ENCODE data around the gene EIF2D.
"Not testable (repeated sequence)": the region's sequence is repeated elsewhere in the genome, so short reads cannot be mapped to it uniquely, and the experiment has no call there.

Gene EIF2D

GRCh38 chr1:206586501-206587445 is 25.5 kb downstream of the EIF2D start:
- no peak for DNase-seq

DNA sequence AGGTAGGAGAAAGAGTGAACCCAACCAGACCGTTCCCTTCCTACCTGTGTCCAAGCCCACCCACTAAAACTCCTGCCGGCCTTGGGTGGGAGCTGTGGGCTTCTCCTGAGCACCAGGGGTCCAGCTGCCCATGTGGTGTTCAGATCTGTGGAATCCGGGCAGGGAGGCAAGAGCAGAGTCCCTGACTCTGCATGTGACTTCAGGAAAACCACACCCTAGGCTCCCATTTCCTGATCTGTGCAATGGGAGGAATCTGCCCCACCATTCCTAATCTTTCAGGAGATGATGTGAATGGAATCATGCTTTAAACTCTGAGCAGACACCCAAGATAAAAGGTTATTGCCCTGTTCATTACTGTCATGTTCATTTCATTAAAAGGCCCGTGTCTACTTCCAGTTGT is 27.6 kb downstream of the EIF2D start:
- no peak for DNase-seq

GRCh38 chr1:206583707-206584648 is 28.3 kb downstream of the EIF2D start:
- peak; percentile 75 for DNase-seq

GRCh38 chr1:206582971-206583706 is 29.1 kb downstream of the EIF2D start:
- no peak for DNase-seq

- DNase-seq = no peak
Observed at GRCh38 chr1:206582537-206582936, 29.7 kb downstream of the EIF2D start.

DNA sequence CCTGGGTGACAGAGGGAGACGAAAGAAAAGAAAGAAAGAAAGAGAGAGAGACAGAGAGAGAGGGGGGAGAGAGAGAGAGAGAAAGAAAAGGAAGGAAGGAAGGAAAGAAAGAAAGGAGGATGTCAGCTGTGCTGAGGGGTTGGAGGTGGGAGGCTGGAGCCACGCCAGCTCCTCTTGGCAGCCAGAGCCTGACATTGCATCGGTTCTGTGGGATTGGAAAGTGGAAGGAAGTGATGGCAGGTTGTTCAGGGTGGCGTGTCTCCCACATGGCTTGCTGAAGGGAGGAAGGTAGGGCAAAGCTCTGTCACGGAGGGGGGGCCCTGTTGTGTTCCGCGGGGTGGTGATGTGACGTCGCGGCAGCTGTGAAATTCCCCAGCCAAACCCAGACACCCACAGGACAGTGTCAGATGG is 30.7 kb downstream of the EIF2D start:
- DNase-seq = no peak

DNA sequence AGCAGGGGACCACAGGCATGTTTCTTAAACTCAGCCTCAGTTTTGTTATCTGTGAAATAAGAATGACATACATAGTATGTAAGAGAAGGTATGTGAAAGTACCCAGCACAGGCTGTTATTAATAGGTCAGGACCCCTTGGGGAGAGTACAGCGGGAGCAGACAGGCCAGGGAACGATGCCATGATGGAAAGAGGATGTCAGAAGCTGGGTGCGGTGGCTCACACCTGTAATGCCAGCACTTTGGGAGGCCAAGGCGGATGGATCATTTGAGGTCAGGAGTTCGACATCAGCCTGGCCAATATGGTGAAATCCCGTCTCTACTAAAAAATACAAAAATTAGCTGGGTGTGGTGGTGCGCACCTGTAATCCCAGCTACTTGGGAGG is 31.2 kb downstream of the EIF2D start:
- not testable (repeated sequence) for DNase-seq

DNA sequence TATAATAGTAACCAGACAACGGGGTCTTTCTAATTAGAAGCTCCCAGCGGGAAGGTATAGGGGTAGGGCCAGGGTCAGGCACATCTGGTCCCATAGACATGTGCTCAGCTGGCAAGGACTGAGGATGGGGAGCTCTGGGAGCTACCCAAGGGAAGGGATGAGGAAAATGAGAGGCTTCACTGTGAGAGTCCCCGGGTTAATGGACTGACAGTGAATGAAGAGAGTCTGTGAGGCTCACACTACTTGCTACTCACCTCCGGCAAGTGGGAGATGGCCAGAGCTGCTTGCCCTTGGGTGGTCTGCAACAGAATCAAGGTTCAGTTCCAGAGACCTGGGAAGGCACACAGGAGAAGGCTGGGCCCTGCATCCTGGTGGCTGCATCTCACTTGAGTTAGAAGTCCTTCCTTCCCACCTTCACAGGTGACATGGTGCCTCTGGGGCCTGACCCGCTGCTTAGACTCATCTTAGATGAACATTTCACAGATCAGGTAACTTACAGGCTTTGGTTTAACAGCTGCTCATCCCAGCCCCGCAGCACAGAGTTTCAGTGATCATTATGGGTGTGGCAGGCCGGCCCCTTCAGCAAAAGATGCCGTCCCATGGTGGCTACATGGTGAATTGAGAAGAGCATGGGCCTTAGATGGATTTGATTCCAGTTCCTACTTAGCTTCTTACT is 31.7 kb downstream of the EIF2D start:
- no peak for DNase-seq

DNA sequence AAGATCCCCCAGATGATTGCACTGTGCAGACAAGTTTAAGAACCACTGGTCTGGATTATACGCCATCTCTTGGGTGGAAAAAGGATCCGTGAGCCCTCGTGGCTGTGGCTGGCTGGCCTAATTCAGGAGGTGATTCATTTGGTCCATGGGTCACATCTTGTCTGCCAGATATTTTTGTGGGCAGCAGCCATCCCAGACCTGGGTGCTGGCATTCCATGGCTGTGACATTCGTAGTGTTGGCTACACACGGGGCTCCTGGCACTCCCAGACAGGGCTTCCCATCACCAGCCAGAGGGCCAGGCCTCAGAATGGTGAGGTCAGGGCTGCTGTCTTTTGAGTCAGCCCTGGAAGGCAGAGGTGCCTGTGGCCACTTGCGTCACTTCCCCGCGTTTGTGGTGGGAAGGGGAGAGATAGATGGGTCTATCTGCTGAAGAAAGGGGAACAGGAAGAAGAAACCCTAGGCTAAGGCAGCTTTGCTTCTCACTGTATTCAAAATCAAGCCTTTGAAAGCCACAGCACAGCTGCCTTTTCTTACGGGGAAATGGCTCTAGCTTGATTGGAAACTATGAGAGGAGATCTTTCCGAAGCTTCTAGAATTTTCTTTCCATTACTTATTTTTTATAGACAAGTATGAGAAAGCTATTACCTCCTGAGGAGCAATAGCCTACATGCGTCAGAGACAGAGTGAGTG is 32.4 kb downstream of the EIF2D start:
- DNase-seq = no peak

DNA sequence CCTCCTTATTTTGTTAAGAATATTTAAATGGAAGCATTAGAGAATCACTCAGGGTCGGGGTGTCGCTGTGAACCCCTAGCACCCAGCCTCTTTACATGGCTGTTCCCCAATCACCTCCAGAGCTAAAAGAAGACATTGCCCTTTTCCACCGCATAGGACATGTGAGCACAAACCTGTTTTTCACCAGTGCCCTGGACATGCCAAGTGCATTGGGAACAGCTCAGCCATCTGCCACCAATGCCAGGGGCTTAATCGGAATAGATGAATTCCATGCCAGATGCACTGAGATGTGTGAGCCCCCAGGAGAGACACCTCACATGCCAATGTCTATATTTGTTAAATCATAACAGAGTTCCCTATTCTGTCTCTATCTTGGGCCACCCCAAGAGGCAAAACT is 33.3 kb downstream of the EIF2D start:
- no peak for DNase-seq

DNA sequence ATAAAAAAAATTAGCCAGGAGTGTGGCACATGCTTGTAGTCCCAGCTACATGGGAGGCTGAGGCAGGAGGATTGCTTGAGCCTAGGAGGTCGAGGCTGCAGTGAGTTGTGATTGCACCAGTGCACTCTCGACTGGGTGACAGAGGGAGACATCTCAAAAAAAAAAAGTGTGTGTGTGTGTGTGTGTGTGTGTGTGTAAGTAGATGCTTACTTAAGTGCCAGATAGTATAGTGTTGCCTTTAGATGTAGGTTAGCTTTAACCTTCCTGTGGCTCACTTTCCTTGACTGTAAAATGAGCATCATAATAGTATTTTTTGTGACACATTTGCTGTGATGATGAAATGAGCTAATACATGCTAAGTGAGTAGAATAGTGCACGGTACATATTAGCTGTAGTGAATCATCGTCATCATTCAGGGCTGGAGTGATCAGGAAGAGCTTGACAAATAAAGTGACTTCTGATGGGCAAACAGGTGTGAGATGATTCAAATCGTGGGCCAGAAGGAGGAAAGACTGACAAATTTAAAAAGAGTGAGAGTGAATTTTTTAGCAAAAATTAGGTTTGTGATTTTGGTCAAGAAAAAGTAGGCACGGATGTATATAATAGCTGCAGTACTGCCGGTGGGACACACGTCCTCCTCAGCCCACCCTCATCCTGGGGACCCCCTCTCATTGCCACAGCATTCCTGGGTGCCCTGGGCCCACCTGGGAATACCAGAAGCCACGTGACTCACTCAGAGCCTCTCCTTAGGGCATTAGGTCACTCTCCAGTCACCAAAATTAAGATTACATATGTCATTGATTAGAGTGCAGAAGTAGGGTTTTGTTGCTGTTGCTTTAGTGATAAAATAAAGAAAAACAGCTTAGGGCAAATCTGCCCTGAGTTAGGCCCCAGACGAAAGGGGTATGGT is 33.9 kb downstream of the EIF2D start:
- DNase-seq = no peak

- no peak for DNase-seq
Observed at GRCh38 chr1:206577626-206578025, 34.6 kb downstream of the EIF2D start.

GRCh38 chr1:206575894-206576737 is 36.1 kb downstream of the EIF2D start:
- DNase-seq = no peak

DNA sequence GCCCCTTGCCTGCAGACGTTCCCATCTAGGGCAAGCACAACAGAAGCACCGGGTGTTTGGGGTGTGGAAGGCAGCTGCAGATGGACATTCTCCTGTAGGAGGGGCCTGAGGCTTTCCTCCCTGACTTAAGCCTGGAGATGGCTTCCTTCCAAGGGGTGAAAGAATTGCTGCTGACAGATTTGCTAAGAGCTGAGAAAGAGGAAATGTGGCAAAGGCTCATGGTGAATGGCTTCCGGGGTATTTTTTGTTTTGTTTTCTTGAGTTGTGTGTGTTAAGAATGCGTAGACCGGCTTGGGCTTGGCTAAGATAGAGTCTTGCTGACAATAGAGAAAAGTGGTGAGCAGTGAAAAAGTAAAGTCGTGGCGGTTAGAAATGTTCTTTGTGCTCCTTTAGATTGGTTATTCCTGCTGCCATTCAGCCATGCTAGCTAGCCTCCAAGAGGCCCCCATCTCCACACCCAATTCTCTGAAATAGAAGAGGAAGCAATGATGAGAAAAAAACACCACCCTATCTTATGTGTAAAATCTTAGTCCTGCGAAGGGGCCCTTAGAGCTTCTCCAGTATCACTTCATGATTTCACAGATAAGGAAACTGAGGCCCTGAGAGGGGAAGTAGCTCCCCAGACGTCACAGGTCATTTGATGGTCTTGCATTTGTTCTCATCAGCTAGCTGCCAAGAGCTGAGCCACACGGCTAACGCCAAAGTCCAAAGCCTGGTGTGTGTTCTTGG is 36.9 kb downstream of the EIF2D start:
- peak; percentile 76 for DNase-seq

DNA sequence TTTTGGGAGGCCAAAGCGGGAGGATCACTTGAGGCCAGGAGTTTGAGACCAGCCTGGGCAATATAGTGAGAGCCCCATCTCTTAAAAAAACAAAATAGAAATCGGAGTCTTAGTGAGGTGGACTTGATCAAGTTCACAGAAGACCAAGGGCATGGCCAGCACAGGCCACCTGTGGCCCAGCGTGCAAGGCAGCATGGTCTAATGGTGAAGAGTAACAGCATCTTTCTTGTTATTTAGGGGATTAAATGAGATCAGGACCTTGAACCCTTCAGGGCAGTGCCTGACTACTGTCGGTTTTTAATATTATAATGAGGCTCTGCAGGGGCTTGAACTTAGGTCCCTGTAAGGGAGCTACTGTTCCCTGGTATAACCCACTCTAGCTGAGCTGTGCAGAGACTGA is 38.5 kb downstream of the EIF2D start:
- DNase-seq = no peak

GRCh38 chr1:206573319-206573718 is 38.9 kb downstream of the EIF2D start:
- no peak for DNase-seq

GRCh38 chr1:206572835-206573234 is 39.4 kb downstream of the EIF2D start:
- no peak for DNase-seq

DNA sequence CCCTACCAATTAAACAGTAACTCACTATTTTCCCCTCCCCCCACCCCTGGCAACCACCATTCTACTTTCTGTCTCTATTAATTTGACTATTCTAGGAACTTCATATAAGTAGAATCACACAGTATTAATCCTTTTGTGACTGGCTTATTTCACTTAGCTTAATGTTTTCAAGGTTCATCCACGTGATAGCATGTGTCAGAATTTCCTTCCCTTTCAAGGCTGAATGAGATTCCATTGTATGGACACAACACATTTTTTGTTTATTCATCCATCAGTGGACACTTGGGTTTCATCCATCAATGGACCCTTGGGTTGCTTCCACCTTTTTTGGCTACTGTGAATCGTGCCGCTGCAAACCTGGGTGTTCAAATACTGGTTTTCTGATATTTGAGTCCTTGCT is 41.7 kb downstream of the EIF2D start:
- DNase-seq = no peak

DNA sequence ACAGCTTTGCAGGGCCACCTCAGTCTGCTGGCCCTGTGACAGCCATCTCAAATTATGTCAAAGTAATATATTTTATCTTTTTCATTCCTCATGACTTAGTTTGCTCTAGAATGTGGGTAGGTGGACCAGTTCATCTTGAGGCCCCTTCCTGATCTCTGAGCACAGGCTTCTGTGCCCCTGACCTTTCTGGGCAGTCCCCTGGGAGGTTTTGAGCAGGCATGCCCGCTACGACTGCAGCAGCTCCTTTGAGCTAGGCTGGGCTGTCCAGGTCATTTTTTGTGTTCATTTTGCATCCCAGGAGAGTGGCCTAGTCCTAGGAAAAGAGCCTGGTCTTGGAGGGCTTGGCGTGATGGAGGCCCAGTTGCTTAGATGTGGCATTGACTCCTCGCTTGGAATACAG is 42.7 kb downstream of the EIF2D start:
- DNase-seq = no peak
